A549 (cell line): ENCODE data around the gene OMD.

Experiments used
- CBX2 ChIP-seq: fragments of 200-600 bp; sonication (generic); IDR thresholded peaks from 2 replicates; pipeline ENCODE4 v1.6.1; 2016; ENCODE audit warnings: low read depth, mild to moderate bottlenecking, borderline replicate concordance
- CEBPB ChIP-seq, 2 experiments: fragments of >200 bp in 1 of 2; sonication (Bioruptor Twin) in 1 of 2; formaldehyde crosslinking in 1 of 2; IDR thresholded peaks; 2 replicates each; pipeline ENCODE4 v1.6.1; 2012 to 2016
- HDAC2 ChIP-seq: fragments of 200-600 bp; sonication (generic); IDR thresholded peaks from 2 replicates; pipeline ENCODE4 v1.6.1; 2016
- HOXA7 ChIP-seq: fragments of 250-450 bp; sonication (Bioruptor Pico); IDR thresholded peaks from 2 replicates; pipeline ENCODE4 v1.5.0; 2020; ENCODE audit warnings: mild to moderate bottlenecking, moderate library complexity
- MYC ChIP-seq: IDR thresholded peaks from 2 replicates; pipeline ENCODE4 v1.6.1; 2012; ENCODE audit warnings: mild to moderate bottlenecking, inconsistent platforms, low read length, improper control_type of control experiment, borderline replicate concordance
- POLR2A ChIP-seq: IDR thresholded peaks from 2 replicates; pipeline ENCODE4 v1.6.1; 2012; ENCODE audit warnings: mild to moderate bottlenecking, low read length
- TF ChIP-seq, protein P1 (sequence below): fragments of >200 bp; sonication (Bioruptor Twin); formaldehyde crosslinking; IDR thresholded peaks from 3 replicates; pipeline ENCODE4 v1.5.1; 2016
- TF ChIP-seq, protein P2 (sequence below): fragments of 200-600 bp; sonication (generic); IDR thresholded peaks from 2 replicates; pipeline ENCODE4 v1.6.1; 2016; ENCODE audit warnings: antibody characterized with exemption, mild to moderate bottlenecking, moderate library complexity

DNA sequence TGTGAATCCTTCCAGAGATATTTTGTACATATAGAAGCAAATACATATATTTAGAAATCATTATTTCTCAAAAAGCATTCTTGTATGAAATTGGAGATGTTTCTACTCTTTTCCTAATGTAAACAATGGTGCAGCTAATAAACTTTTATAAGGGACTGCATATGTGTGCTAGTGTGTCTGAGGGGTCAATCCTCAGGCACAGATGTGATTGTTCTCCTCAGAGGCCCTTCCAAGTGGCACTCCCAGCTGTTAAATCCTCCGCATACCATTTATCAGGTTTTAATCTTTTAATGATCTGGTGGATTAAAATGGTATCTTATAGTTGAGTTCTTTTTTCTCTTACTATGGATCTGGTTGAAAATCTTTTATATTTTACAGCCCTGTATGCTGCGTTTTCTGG, 5.6 kb upstream of the OMD start:
- TF ChIP-seq, protein P1, sequence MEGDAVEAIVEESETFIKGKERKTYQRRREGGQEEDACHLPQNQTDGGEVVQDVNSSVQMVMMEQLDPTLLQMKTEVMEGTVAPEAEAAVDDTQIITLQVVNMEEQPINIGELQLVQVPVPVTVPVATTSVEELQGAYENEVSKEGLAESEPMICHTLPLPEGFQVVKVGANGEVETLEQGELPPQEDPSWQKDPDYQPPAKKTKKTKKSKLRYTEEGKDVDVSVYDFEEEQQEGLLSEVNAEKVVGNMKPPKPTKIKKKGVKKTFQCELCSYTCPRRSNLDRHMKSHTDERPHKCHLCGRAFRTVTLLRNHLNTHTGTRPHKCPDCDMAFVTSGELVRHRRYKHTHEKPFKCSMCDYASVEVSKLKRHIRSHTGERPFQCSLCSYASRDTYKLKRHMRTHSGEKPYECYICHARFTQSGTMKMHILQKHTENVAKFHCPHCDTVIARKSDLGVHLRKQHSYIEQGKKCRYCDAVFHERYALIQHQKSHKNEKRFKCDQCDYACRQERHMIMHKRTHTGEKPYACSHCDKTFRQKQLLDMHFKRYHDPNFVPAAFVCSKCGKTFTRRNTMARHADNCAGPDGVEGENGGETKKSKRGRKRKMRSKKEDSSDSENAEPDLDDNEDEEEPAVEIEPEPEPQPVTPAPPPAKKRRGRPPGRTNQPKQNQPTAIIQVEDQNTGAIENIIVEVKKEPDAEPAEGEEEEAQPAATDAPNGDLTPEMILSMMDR: no peak
- TF ChIP-seq HDAC2 (no peak), MYC (no peak), CEBPB (IDR thresholded peaks at IDR 0.05) (no peak), CBX2 (no peak), HOXA7 (CRISPR knock-in tag) (no peak), POLR2A (no peak)
- TF ChIP-seq, protein P2, sequence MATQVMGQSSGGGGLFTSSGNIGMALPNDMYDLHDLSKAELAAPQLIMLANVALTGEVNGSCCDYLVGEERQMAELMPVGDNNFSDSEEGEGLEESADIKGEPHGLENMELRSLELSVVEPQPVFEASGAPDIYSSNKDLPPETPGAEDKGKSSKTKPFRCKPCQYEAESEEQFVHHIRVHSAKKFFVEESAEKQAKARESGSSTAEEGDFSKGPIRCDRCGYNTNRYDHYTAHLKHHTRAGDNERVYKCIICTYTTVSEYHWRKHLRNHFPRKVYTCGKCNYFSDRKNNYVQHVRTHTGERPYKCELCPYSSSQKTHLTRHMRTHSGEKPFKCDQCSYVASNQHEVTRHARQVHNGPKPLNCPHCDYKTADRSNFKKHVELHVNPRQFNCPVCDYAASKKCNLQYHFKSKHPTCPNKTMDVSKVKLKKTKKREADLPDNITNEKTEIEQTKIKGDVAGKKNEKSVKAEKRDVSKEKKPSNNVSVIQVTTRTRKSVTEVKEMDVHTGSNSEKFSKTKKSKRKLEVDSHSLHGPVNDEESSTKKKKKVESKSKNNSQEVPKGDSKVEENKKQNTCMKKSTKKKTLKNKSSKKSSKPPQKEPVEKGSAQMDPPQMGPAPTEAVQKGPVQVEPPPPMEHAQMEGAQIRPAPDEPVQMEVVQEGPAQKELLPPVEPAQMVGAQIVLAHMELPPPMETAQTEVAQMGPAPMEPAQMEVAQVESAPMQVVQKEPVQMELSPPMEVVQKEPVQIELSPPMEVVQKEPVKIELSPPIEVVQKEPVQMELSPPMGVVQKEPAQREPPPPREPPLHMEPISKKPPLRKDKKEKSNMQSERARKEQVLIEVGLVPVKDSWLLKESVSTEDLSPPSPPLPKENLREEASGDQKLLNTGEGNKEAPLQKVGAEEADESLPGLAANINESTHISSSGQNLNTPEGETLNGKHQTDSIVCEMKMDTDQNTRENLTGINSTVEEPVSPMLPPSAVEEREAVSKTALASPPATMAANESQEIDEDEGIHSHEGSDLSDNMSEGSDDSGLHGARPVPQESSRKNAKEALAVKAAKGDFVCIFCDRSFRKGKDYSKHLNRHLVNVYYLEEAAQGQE: no peak
